Stimulated activated CD4-positive, alpha-beta T cell treated with anti-CD3 and anti-CD28 coated beads, Interleukin-12 subunit alpha, Interleukin-12 subunit beta, amount 100 ng/mL, for 4 hours (primary cell): ENCODE data around the gene SLC25A24.
A peak's percentile ranks its signal among the peaks of the same experiment; 100 is the strongest.
"Not testable (repeated sequence)": the region's sequence is repeated elsewhere in the genome, so short reads cannot be mapped to it uniquely, and the experiment has no call there.

ENCODE experiments used
- DNase-seq: peaks from one replicate; pipeline ENCODE4 v3.0.0-alpha.2; 2020

The SLC25A24 gene

GRCh38 chr1:108199781-108200686 is at the start of gene SLC25A24:
SLC25A24 (minus strand) TSS chr1:108200343; CDS start chr1:108200138, 205 bp downstream.
- peak; percentile 66 for DNase-seq

GRCh38 chr1:108243976-108244375 is 43.8 kb upstream of the SLC25A24 start, which contains the start of gene NBPF4:
NBPF4 (minus strand) TSS chr1:108244076; CDS start chr1:108243761, 315 bp downstream.
- not testable (repeated sequence) for DNase-seq

GRCh38 chr1:108239426-108239825 is 39.3 kb upstream of the SLC25A24 start:
- DNase-seq: not testable (repeated sequence)

GRCh38 chr1:108235308-108235707 is 35.2 kb upstream of the SLC25A24 start:
- not testable (repeated sequence) for DNase-seq

GRCh38 chr1:108232183-108232582 is 32.0 kb upstream of the SLC25A24 start:
- not testable (repeated sequence) for DNase-seq

GRCh38 chr1:108229976-108230375 is 29.8 kb upstream of the SLC25A24 start:
- not testable (repeated sequence) for DNase-seq

- not testable (repeated sequence) for DNase-seq
These were observed 27.6 kb upstream of the SLC25A24 start for GRCh38 chr1:108227772-108228171.

GRCh38 chr1:108226855-108227254 is 26.7 kb upstream of the SLC25A24 start:
- DNase-seq: not testable (repeated sequence)

GRCh38 chr1:108223226-108223625 is 23.1 kb upstream of the SLC25A24 start:
- not testable (repeated sequence) for DNase-seq

- not testable (repeated sequence) for DNase-seq
These were observed 17.5 kb upstream of the SLC25A24 start for GRCh38 chr1:108217515-108218174.

- DNase-seq: not testable (repeated sequence)
These were observed 16.9 kb upstream of the SLC25A24 start for GRCh38 chr1:108217007-108217406.

- not testable (repeated sequence) for DNase-seq
These were observed 16.1 kb upstream of the SLC25A24 start for GRCh38 chr1:108216028-108216890.

GRCh38 chr1:108214641-108215465 is 14.7 kb upstream of the SLC25A24 start:
- DNase-seq: not testable (repeated sequence)

- DNase-seq: no peak
These were observed 10.9 kb upstream of the SLC25A24 start for GRCh38 chr1:108211014-108211413.

GRCh38 chr1:108209456-108210108 is 9.4 kb upstream of the SLC25A24 start:
- peak; percentile 3 for DNase-seq

GRCh38 chr1:108208724-108209446 is 8.7 kb upstream of the SLC25A24 start:
- DNase-seq: no peak

GRCh38 chr1:108203582-108203981 is 3.4 kb upstream of the SLC25A24 start:
- not testable (repeated sequence) for DNase-seq

- no peak for DNase-seq
These were observed 1.5 kb upstream of the SLC25A24 start for GRCh38 chr1:108201687-108202086.

GRCh38 chr1:108200687-108201051 is 526 bp upstream of the SLC25A24 start:
- peak; percentile 11 for DNase-seq

- DNase-seq: no peak
These were observed 897 bp downstream of the SLC25A24 start for GRCh38 chr1:108199201-108199691.
